HFF-Myc (cell line): ENCODE measurements around the gene KIF13A.

Source experiments
- DNase-seq: peaks from one replicate; pipeline ENCODE4 v3.0.0-alpha.2; 2011; ENCODE audit warnings: low read depth; ENCODE audit errors: extremely low read depth
- H3K4me3 ChIP-seq: replicated peaks from 2 replicates; pipeline ENCODE4 v1.5.1; 2011; ENCODE audit warnings: low read depth, mild to moderate bottlenecking, control low read depth, low read length
- CTCF ChIP-seq: IDR thresholded peaks from 2 replicates; pipeline ENCODE4 v1.5.1; 2012; ENCODE audit warnings: mild to moderate bottlenecking, low read depth, low read length, control low read depth; ENCODE audit errors: missing control alignments

KIF13A gene

GRCh38 chr6:17853533-17853932, 133.9 kb downstream of the KIF13A start:
- H3K4me3 ChIP-seq, result no peak overlapping the region
- no peak for TF ChIP-seq CTCF
- no peak for DNase-seq

GRCh38 chr6:17851720-17852161, 135.7 kb downstream of the KIF13A start:
- H3K4me3 ChIP-seq, result no peak overlapping the region
- no peak for TF ChIP-seq CTCF
- DNase-seq, result no peak

GRCh38 chr6:17851001-17851719, 136.3 kb downstream of the KIF13A start:
- H3K4me3 ChIP-seq, result no peak overlapping the region
- DNase-seq, result no peak

DNA sequence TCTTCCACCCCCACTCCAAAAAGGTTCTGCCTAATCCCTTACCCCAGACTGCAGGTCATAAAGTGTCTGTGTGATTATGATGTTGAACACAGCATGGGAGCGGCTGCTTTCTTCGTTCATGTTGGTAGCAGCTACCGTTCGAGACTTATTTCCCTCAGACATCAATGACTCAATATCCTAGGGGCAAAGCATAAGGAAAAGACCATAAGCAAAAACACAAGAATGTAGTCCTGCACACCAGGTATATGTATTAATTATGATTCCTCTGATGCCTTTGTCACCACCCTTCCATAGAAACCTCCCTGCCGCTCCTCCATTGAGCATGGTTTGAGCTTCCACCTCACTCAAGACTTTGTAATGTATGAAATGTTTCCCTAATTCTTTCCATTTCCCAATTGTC, 137.2 kb downstream of the KIF13A start:
- no peak overlapping the region for H3K4me3 ChIP-seq
- no peak for TF ChIP-seq CTCF
- no peak for DNase-seq

More at GRCh38 chr6:17851001-17851719, 136.3 kb downstream of the KIF13A start:
- no peak for TF ChIP-seq CTCF

- TF ChIP-seq CTCF, result no peak
- DNase-seq, result no peak
These were observed 140.2 kb downstream of the KIF13A start for GRCh38 chr6:17847203-17847760.

GRCh38 chr6:17846762-17847161, 140.7 kb downstream of the KIF13A start:
- no peak for TF ChIP-seq CTCF
- no peak overlapping the region for H3K4me3 ChIP-seq
- DNase-seq, result no peak

More at GRCh38 chr6:17847203-17847760, 140.2 kb downstream of the KIF13A start:
- no peak overlapping the region for H3K4me3 ChIP-seq
